ENCODE measurements around the gene TMEM132C.
"Not testable (repeated sequence)": the region's sequence is repeated elsewhere in the genome, so short reads cannot be mapped to it uniquely, and the experiment has no call there.

The TMEM132C gene

DNA sequence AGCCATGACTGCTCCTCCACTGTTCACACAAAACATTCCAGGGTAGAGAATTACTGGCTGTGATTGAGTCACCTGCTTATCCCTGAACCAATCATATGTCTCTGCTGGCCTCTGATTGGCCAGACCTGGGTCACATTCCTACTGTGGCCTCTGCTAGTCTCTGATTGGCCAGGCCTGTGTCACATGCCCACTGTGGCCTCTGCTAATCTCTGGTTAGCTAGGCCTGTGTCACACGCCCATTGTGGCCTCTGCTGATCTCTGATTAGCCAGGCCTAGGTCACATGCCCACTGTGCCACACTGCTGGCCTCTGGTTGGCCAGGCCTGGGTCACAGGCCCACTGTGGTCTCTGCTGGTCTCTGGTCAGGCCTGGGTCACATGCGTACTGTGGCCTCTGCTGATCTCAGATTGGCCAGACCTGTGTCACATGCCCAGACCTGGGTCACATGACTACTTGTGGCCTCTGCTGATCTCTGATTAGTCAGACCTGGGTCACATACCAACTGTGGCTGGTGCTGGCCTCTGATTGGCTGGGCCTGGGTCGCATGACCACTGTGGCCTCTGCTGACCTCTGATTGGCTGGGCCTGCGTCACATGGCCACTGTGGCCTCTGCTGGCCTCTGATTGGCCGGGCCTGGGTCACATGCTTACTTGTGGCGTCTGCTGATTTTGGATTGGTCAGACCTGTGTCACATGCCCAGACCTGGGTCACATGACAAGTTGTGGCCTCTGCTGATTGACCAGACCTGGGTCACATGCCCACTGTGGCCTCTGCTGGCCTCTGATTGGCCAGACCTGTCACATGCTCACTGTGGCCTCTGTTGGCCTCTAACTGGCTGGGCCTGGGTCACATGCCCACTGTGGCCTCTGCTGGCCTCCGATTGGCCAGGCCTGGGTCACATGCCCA, 305.2 kb downstream of the TMEM132C start:
- DNase-seq, result no peak

DNA sequence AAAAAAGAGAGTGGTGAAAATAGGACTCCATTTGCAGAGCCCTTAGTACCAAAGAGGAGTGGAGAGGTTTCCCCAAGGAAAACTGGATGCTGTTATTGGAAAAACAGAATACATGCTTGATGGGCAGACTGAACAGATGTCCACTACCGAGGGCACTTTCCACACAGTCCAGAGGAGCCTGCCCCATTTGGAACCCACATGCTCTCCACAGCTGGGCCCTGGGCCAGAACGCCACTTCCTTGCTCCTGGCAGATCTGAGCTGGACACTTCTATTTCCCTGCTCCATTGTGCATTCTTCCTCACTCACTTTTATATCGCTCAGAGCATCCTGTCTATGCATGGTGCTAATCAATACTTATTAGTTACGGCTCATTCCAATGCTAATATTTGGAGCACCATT, 306.9 kb downstream of the TMEM132C start:
- no peak for DNase-seq

DNA sequence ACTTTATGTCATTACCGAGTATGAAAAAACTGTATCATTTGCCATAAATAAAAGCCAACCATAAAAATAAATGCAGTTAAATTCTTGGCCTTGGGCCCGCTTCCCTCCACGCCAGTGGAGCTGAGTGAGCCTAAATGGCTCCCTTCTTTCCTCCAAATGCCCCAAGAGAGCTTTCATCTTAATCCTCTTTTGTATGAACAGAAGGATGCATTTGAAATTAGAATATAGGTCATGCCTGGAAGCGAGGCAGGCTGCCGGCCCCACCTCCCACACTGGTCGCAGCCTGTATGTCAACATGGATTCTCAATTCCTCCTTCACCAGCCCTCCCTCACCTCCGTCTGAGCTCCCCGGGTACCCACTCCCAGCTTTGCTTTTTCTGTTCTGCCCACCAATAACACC, 311.1 kb downstream of the TMEM132C start:
- no peak for DNase-seq

DNA sequence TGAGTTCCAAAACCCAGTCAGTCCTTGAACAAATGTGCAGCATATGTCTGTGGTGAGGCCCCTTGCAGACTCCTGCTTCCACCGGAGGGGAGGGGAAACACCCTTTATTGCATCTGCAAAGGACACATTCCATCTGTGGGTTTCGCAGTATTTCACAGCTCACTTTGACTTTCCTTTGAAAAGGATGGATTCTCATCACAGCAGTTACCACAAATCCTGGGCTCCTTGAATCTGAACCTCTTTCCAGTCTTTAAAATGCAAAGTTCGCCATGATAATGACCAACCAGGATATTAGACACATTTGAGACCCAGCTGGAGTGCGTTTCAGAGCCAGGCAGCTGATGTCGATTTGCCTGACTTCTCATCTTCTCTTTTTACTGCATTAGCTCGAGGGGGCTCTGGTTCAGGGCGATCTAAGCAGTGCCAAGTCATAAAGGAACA, 314.4 kb downstream of the TMEM132C start:
- no peak for DNase-seq

DNA sequence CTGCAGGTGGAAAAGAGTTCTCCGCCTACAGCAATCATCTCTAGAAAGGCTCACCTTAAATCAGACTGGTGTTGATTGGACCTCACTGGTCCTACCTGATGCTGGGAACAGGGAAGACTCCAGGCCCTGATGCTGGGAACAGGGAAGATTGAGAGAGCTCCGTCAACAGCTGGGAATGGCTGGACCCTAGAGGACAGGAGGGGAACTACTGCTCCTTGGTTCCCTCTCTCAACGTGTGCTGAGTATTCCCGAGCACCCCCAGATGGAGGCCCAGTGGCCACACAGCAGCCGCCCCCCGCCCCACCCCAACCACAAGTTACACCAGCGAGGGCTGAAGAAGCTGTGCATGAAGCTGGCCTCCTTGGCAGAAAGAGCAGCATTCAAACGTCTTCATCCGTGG, 316.5 kb downstream of the TMEM132C start:
- DNase-seq, result no peak

- DNase-seq, result no peak
Measured at GRCh38 chr12:128586451-128587029, 319.6 kb downstream of the TMEM132C start.

DNA sequence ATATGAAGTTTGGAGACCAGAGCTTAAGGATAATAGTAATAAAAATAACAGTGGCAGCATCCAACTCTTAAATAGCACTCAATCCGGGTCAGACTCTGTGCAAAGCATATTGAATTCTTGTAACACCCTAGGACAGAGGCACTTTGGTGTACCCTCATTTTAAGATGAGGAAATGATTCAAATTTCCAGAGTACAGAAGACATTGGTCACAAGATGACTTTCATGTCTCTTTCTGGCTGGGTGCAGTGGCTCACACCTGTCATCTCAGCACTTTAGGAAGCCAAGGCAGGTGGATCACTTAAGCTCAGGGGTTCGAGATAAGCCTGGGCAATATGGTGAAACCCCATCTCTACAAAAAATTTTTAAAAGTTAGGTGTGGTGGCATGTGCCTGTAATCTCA, 320.9 kb downstream of the TMEM132C start:
- DNase-seq, result no peak

DNA sequence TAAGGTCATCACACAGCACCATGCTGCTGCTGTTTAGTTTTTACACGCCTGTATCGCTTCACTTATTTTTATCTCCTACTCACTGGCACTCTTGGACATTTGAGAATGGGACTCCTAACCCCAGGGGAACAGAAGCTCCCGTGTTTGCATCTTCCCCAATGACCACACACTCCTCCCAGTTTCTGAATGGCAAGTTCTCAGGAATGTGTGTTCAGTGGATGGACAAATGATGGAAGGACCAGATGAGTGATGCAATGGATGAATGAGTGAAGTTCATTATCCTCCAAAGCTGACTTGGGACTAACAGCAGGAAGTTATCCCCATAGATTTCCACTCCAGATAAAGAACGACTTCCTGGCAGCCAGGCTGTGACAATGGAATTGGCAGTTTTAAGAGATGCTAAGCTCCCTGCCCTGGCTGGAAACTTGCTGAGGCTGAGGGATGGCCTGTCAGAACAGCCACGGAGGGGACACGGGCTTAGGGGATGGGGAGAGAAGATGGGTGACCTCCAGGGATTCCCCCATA, 325.3 kb downstream of the TMEM132C start:
- DNase-seq, result no peak

DNA sequence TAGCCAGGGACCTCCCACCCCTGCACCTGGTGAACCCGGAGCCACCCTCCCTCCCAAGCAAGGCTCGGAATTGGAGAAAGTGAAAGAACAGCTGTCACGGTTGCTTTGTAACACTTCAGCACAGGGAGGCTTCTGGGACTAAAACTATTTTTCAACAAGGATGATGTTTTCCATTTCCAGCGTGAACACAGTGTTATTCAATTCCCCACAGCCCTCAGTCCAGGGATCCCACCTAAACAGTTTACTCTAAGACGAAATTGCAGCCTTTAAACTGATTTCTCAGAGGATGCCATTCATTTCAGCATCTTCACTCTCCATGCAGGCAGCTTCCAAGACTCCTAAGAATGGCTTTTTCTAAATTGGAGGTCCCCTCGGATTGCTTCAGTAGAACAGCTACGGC, 327.6 kb downstream of the TMEM132C start:
- no peak for DNase-seq

GRCh38 chr12:128595609-128596008, 328.6 kb downstream of the TMEM132C start:
- no peak for DNase-seq

- no peak for DNase-seq
Measured at GRCh38 chr12:128600886-128601285, 333.9 kb downstream of the TMEM132C start.

DNA sequence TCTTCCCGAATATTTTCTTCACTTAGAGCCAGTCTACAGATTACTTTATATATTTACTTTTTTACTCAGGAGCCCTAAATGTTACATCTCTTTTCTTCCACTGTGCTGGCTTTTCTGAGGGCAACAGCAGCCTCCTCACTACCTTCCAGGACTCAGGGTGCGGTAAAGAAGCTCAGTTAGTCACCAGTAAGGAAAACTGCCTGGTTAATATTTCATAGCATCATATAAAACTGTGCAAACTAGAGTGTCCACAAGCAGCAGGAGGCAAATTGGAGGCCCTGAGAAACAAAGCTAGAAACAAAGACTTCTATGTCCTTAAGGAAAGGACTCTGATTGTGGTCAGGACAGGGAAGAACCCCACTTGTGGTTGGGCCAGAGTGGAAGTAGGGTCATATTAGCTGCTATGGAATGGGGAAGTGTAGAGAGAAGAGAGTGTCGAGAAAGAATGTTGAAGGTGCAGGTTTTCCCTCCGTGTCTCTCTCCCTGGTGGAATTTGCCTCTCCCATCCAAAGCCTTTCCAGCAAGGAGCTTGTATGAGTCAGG, 336.7 kb downstream of the TMEM132C start:
- DNase-seq, result no peak

DNA sequence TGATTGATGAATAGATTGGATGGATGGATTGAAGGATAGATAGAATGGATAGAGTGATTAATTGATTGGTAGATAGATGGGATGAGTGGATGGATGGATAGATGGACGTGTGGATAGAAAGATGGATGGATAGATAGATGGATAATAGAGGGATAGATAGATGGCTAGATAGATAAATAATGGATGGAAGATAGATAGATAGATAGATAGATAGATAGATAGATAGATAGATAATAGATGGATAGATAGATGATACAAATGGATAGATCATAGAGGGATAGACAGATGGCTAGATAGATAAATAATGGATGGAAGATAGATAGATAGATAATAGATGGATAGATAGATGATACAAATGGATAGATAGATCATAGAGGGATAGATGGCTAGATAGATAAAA, 337.2 kb downstream of the TMEM132C start:
- DNase-seq, result not testable (repeated sequence)

GRCh38 chr12:128606051-128606450, 339.1 kb downstream of the TMEM132C start:
- no peak for DNase-seq

DNA sequence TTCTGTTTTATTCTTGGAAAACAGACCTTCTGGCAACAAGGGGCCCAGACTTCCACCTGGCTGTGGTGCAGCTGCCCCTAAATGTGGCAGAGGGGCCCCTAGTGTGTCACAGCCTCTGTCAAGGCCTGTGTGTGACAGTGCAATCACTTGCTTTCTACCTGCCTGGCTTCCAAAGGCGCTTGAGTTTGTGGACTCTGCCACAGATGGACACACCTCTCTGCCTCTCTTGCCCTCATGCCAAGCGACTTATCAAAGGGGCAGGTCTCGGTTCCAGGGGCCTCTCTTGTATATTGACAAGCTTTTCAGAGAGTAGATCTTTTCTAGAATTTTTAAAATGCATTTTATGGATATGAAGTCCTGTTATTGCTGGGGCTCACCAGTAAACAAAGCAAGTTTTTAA, 339.6 kb downstream of the TMEM132C start:
- DNase-seq, result no peak

- DNase-seq, result no peak
Measured at GRCh38 chr12:128606970-128607369, 340.0 kb downstream of the TMEM132C start.

- DNase-seq, result no peak
Measured at GRCh38 chr12:128607641-128608040, 340.7 kb downstream of the TMEM132C start.

GRCh38 chr12:128609861-128610260, 342.9 kb downstream of the TMEM132C start:
- no peak for DNase-seq

DNA sequence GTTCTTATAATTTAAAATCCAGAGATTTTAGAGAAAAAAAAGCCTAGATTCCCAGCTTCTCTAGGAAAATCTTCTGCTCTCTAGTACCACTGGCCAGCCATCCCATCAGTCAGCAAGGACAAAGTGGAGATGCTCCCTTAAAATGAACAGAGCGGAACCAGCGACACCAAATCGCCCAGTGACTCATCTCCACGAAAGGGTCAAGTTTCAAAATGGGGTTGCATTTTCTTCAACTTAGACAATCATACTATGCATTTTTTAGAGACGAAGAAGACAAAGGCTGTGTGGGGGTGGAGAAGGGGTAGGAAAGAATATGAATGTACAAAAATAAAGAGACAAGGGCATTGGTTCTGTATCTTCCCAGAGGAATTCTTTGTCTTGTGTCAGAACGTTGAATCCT, 344.8 kb downstream of the TMEM132C start:
- no peak for DNase-seq

GRCh38 chr12:128612150-128612850, 345.3 kb downstream of the TMEM132C start:
- DNase-seq, result no peak

DNA sequence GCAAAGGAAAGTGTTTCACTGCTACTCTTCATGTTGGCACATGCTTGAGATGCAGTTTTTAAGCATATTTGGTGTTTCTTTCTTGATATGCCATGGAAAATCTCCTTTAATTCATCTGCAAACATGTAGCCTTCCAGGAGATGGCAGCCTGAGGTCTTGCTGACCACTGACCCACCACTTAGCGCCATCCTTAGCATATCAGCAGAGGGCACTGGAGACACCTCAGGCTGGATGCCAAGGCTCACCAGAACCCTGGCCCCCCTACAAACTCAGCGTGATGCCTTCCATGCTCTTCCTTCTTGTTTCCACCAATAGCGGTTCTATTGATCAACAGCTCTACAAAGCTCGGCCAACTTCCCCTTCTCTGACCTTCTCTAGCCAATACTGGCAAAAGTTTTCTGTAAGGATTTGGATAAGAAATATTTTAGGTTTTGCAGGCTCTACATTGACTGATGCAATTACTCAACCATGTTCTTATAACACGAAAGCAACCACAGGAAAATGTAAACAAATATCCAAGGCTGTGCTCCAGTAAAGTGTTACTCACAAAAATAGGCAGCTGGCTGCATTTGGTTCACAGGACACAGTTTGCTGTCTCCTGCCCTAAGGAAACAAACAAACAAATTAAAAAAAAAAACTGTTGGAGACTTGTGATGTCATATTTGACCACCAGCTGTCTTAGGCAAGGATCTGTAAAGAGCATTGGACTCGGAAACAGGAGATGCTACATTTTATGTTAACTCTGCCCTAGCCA, 347.0 kb downstream of the TMEM132C start:
- no peak for DNase-seq

GRCh38 chr12:128617304-128617833, 350.4 kb downstream of the TMEM132C start:
- no peak for DNase-seq
